GDM1 (cell line): ENCODE results near the gene DHFR.

ENCODE experiments used
- DNase-seq: peaks from one replicate; lab custom pipeline; 2025; lab: John Stamatoyannopoulos, UW

The DHFR gene

GRCh38 chr5:80655231-80655774 lies 520 bp upstream of the DHFR start:
- no peak for DNase-seq

DNA sequence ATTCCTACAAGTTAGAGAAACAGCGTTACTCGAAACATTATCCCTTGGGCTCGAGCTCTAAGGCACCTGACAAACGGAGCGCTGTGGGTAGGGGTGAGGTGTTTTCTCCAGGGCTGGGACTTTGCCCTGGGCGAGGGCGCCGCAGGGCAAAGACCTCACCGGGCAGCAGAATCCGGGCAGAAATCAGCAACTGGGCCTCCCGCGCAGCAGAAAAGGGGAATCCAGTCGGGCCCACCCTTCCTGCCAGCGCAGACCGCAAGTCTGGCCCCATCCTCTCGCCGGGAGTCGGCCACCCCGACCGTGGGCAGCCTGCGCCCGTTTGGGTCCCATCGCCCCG lies 761 bp downstream of the DHFR start:
- peak; percentile 50 for DNase-seq

GRCh38 chr5:80653502-80653901 lies 1.3 kb downstream of the DHFR start:
- no peak for DNase-seq

GRCh38 chr5:80646926-80647325 lies 7.9 kb downstream of the DHFR start:
- DNase-seq = no peak

- no peak for DNase-seq
Observed at GRCh38 chr5:80644900-80645299, 9.9 kb downstream of the DHFR start.

GRCh38 chr5:80641353-80641752 lies 13.4 kb downstream of the DHFR start:
- no peak for DNase-seq

DNA sequence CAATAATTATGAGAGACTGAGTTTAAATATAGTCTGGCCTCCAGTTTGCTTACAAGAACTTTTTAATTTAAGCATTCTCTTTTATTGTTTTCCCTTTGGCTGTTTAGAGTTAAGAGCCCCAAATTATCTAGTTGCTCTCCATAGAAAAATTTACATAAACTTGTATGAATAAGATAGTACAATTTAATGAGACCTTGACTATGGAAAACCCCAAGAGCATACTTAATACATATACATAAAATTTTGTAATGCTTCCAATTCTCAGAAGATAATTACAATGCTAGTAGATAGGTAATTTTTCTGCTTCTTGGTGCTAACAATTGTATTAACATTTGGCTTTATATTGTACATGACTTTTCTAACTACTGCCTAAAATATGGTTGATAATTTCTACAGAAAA lies 20.6 kb downstream of the DHFR start:
- no peak for DNase-seq

- no peak for DNase-seq
Observed at GRCh38 chr5:80632700-80633099, 22.1 kb downstream of the DHFR start.

- no peak for DNase-seq
Observed at GRCh38 chr5:80631278-80632259, 23.2 kb downstream of the DHFR start.

DNA sequence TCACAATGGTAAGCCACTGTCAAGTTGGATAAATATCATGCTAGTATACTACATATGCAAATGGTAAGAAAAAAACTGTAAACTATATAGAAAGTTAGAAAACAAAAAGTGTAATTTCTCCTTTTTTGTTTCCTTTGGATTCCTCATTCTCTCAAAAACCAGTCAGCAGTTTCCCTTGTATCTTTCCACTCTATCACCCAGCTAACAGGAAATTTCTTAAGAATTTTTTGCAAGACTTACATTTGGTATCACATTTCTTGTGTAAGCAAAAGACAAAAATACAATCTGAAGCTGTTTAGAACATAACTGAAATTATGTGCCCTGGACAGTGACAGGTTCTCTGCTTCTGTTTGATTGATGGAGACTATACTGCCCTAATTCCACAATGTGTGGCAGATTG lies 25.5 kb downstream of the DHFR start:
- DNase-seq = no peak

GRCh38 chr5:80625230-80625629 lies 29.6 kb downstream of the DHFR start:
- DNase-seq = no peak

- no peak for DNase-seq
Observed at GRCh38 chr5:80623999-80624398, 30.8 kb downstream of the DHFR start.

DNA sequence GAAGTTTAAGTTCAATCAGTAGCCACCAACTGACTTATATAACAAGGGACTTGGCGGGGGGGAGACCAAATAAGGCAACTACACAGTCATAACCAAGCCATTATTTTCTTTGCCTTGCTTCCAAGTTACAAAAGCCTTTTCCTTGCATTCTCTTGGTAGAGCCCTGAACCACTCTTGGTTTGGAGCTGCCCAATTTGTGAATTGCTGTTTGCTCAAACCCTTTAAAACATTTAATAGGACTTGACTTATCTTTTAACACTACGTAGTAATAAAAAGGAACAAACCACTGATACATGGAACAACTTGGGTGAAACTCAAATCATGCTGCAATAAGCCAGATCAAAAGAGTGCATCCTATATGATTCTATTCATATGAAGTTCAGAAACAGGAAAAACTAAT lies 32.0 kb downstream of the DHFR start:
- DNase-seq = no peak

- DNase-seq = no peak
Observed at GRCh38 chr5:80620211-80620610, 34.6 kb downstream of the DHFR start.

DNA sequence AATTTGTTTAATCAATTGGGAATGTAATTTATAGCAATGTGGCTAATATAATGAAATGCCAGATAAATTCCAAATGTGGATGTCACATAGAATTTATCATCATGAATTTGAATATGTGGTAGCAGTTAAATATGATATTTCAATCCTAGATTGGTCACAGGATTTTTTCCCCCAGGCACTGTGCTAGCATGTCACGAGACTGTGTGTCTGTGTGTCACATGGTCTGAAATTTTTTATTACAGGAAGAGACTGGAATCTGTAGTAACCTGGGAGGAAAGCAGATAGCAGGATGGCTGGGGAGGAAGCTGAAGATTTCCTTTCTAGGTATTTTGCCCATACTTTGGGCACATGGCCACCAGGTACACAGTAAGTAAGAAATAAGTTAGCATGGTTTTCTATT lies 35.7 kb downstream of the DHFR start:
- DNase-seq = no peak

DNA sequence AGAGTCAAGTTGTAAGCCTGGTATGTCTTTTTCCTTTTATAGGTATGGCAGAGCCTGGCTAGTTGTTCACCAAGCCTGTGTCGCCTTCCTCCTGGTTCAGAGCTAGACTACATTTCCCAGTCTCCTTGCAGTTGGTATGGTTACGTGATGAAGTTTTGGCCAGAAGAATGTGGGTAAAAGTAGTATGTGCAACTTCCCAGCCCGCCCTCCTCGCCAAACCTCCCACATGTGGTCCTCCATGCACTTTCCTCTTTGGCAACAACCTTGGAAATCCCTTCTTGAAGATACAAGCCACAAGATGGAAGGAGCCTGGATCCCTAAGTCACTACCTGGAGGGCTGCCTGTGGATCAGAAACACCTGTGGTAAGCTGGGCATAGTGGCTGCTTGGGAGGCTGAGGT lies 36.3 kb downstream of the DHFR start:
- no peak for DNase-seq

- no peak for DNase-seq
Observed at GRCh38 chr5:80615266-80615914, 39.4 kb downstream of the DHFR start.

- DNase-seq = no peak
Observed at GRCh38 chr5:80609692-80610091, 45.1 kb downstream of the DHFR start.

- no peak for DNase-seq
Observed at GRCh38 chr5:80608731-80609130, 46.1 kb downstream of the DHFR start.

DNA sequence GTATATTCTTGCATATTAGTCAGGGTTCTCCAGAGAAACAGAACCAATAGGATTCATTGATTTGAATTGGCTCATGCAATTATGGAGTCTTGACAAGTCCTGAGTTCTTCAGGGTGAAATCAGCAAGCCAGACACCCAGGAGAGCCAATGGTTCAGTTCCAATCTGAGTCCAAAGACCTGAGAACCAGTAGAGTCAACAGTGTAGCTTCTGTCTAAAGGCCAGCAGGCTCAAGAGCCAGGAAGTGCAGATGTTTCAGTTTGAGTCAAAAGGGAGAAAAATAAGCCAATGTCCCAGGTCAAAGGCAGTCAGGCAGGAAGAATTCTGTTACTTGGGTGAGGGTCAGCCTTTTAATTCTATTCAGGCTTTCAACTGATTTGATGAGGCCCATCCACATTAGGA lies 47.0 kb downstream of the DHFR start:
- no peak for DNase-seq

DNA sequence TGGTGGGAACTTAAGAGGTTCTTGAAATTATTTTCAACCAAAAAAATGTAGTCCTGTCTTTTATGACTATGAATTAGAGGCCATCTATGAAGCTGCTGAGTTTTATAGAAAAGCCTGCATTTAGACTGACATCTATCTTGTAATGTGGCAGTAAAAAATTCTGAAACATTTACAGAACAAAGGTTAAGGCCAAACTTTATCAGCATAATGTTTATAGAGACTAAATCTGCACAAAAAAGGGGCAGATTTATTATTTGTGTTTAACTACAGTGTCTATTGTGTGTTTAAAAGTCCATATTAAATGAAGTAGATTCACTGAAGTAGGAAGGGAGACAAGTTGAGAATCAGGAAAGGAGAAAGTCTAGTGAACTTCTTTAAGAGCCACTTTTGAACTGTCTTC lies 47.4 kb downstream of the DHFR start:
- DNase-seq = no peak

DNA sequence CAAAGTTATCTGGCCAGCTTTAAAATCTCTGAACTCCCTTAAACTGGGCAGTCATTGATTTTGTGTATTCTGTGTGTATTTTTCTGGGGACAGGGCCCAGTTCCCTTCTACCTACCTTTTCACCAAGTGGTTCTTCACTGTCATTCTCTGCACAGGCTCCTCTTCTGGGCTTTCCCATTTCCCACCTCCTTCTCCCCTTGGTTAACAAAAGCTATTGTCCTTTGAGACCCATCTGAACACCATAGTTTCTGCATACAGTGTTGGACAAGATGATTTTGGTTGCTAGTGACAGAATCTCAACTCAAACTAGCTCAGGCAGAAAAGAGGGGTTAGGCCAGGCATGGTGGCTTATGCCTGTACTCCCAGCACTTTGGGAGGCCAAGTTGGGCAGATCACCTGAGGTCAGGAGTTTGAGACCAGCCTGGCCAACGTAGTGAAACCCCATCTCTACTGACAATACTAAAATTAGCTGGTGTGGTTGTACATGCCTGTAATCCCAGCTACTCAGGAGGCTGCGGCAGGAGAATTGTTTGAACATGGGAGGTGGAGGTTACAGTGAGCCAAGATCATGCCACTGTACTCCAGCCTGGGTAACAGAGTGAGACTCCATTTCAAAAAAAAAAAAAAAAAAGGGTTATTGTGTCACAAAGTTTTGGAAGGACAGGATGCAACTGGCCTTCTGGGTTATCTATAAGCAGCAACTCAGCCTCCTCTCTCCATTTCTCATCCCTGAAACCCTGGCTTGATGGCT lies 53.7 kb downstream of the DHFR start:
- DNase-seq = no peak

DNA sequence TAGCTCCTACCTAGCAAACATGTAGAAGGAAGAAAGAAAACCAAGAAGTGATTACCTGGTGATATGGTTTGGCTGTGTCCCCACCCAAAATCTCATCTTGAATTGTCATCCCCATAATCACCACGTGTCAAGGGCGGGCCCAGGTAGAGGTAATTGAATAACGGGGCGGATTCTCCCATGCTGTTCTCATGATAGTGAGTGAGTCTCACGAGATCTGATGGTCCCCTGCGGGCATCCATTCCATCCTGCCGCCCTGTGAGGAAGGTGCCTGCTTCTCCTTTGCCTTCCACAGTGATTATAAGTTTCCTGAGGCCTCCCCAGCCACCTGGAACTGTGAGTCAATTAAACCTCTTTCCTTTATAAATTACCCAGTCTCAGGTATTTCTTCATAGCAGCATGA lies 57.3 kb downstream of the DHFR start:
- no peak for DNase-seq
